Peyer's patch (tissue), 4 donors: ENCODE data around the gene ETHE1. TPM values are rescaled to one million over a fixed set of nuclear protein-coding genes. Genes with fewer than 3 reads are reported as not detected.
A peak's percentile ranks its signal among the peaks of the same experiment; 100 is the strongest.

Experiments used
- DNase-seq, 3 donors: peaks; one replicate each; pipeline ENCODE4 v3.0.0-alpha.2; 2017 to 2019
- H3K27ac ChIP-seq, 4 donors: fragments of 200-600 bp; sonication (generic); one replicate each; pipeline ENCODE4 v1.5.1; 2016 to 2019
- H3K27me3 ChIP-seq, 2 donors: fragments of 200-600 bp; sonication (generic); one replicate each; pipeline ENCODE4 v1.5.1; 2019
- H3K36me3 ChIP-seq, 3 donors: fragments of 200-600 bp; sonication (generic); one replicate each; pipeline ENCODE4 v1.5.1; 2016 to 2019
- H3K4me1 ChIP-seq, 4 donors: fragments of 200-600 bp; sonication (generic); one replicate each; pipeline ENCODE4 v1.5.1; 2016 to 2019
- H3K4me3 ChIP-seq, 4 donors: fragments of 200-600 bp; sonication (generic); 1 replicate in 3 of 4; 2 replicates in 1 of 4; pipeline ENCODE4 v1.5.1; 2016 to 2019; ENCODE audit warnings: mild to moderate bottlenecking in 1 of 4
- H3K9me3 ChIP-seq, 4 donors: fragments of 200-600 bp; sonication (generic); one replicate each; pipeline ENCODE4 v1.5.1; 2016 to 2019; ENCODE audit warnings: mild to moderate bottlenecking in 1 of 4
- POLR2A ChIP-seq, 2 donors: fragments of 450-650 bp; IDR thresholded peaks; one replicate each; pipeline ENCODE4 v1.5.1; 2017; ENCODE audit warnings: antibody characterized with exemption in 2 of 2, mild to moderate bottlenecking in 2 of 2, moderate library complexity in 2 of 2
- total RNA-seq, 4 donors: library from RNA; depleted of rRNA; stranded (reverse); fragments of >200 nt; gene quantifications; one replicate each; pipeline ENCODE4 v1.1.0, GENCODE V29; 2016
- TF ChIP-seq, protein P1 (sequence below), 6 experiments: fragments of 450-650 bp in 4 of 6; fragments of 200-600 bp in 2 of 6; sonication (generic) in 1 of 6; IDR thresholded peaks; one replicate each; pipeline ENCODE4 v1.5.1; 2017 to 2019; ENCODE audit warnings: antibody characterized with exemption in 6 of 6, mild to moderate bottlenecking in 3 of 6, moderate library complexity in 1 of 6

Gene ETHE1
- total RNA-seq, 4 donors from 2014 or later: 115 to 252 (median 199) TPM

DNA sequence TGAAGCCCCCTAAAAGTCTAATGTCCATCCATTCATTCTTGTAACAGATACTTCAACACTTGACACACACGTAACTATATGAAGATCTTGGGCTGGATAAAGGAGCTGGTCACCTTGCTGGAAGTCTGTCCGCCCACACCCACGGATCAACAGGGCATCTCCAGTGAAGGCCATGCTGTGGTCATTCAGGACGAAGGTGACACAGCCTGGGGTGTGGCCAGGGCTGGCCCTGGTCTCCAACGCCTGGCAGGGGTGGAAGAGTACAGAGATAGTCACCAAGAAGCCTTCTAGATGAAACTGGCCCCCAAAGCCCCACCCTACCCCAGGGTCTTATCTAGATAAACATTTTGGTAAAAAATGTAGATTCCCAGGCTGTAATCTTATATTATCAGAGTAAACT lies 15.7 kb downstream of the ETHE1 start:
- peaks cover 0 to 39% (median 0%) of the 10 kb centered on the region in 3 donors for H3K36me3 ChIP-seq
- no peaks in the 10 kb centered on the region for H3K27me3 ChIP-seq
- H3K4me1 ChIP-seq: peaks cover 0 to 8% (median 0%) of the 10 kb centered on the region in 4 donors
- no peaks in the 10 kb centered on the region for H3K9me3 ChIP-seq
- no peak for DNase-seq
- no peak overlapping the region for H3K27ac ChIP-seq
- TF ChIP-seq, protein P1, sequence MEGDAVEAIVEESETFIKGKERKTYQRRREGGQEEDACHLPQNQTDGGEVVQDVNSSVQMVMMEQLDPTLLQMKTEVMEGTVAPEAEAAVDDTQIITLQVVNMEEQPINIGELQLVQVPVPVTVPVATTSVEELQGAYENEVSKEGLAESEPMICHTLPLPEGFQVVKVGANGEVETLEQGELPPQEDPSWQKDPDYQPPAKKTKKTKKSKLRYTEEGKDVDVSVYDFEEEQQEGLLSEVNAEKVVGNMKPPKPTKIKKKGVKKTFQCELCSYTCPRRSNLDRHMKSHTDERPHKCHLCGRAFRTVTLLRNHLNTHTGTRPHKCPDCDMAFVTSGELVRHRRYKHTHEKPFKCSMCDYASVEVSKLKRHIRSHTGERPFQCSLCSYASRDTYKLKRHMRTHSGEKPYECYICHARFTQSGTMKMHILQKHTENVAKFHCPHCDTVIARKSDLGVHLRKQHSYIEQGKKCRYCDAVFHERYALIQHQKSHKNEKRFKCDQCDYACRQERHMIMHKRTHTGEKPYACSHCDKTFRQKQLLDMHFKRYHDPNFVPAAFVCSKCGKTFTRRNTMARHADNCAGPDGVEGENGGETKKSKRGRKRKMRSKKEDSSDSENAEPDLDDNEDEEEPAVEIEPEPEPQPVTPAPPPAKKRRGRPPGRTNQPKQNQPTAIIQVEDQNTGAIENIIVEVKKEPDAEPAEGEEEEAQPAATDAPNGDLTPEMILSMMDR (IDR thresholded peaks at IDR 0.05): no peak
- no peak overlapping the region for H3K4me3 ChIP-seq

DNA sequence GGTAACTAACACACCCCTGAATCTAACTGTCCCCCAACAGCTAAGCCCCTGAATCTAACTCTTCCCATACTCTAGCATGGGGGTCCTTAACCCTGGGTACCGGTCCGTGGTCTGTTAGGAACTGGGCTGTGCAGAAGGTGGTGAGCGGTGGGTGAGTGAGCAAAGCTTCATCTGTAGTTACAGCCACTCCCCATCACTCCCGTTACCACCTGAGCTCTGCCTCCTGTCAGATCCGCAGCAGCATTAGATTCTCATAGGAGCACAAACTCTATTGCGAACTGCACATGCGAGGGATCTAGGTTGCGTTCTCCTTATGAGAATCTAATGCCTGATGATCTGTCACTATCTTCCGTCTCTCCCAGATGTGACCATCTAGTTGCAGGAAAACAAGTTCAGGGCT lies 16.3 kb downstream of the ETHE1 start:
- Histone ChIP-seq H3K9me3 (no peaks in the 10 kb centered on the region), H3K27ac (no peak overlapping the region), H3K27me3 (no peaks in the 10 kb centered on the region), H3K4me1 (peaks cover 0 to 8% (median 0%) of the 10 kb centered on the region in 4 donors), H3K4me3 (no peak overlapping the region), H3K36me3 (peaks cover 0 to 36% (median 0%) of the 10 kb centered on the region in 3 donors)
- no peak for DNase-seq
- TF ChIP-seq, protein P1 (IDR thresholded peaks at IDR 0.05): no peak
- TF ChIP-seq POLR2A (IDR thresholded peaks at IDR 0.05): no peak

DNA sequence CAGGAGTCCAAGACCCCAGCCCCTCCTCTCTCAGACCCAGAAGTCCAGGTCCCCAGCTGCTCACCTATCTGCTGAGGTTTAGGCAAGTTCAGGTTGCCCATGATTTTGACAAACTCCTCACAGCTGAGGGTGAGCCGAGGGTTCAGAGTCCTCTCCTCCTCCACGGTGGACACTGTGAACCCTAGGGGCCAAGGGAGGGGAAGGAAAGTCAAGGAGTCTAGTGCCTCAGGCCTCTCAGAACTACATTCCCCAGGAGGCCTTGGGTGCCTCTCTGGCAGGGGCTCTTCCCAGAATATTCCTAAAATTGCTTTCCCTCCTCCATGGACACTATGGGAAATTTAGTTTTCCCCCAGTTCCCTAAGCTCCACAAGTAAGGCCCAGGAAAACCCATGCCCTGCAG lies 19.1 kb downstream of the ETHE1 start:
- DNase-seq: no peak
- TF ChIP-seq, protein P1 (IDR thresholded peaks at IDR 0.05): no peak
- no peak for TF ChIP-seq POLR2A (IDR thresholded peaks at IDR 0.05)
- H3K4me1 ChIP-seq: peaks cover 0 to 24% (median 5%) of the 10 kb centered on the region in 4 donors
- H3K27ac ChIP-seq: no peak overlapping the region
- H3K9me3 ChIP-seq: no peaks in the 10 kb centered on the region
- no peak overlapping the region for H3K4me3 ChIP-seq
- H3K36me3 ChIP-seq: peaks cover 0 to 36% (median 0%) of the 10 kb centered on the region in 3 donors
- no peaks in the 10 kb centered on the region for H3K27me3 ChIP-seq

DNA sequence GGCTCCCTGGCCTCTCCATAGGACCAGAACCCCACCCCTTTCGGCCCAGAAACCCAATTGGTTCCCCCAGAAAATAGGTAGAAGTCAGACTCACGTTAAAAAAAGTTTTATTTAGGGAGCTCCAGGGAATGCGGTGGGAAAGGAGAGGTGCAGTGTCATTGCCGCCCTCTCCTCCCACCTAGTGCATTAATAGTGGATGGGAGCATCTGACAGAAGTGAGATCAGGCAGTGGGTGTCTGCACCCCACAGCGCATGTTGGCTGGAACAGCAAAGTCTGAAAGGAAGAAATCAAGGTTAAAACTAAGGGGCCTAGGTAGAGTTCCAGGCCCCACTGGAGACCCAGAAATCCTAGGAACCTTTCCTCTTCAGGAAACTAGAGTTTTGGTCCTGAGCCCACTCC lies 20.4 kb downstream of the ETHE1 start:
- TF ChIP-seq, protein P1 (IDR thresholded peaks at IDR 0.05): no peak
- TF ChIP-seq POLR2A (IDR thresholded peaks at IDR 0.05): no peak
- H3K27me3 ChIP-seq: no peaks in the 10 kb centered on the region
- H3K9me3 ChIP-seq: no peaks in the 10 kb centered on the region
- peaks cover 0 to 40% (median 0%) of the 10 kb centered on the region in 3 donors for H3K36me3 ChIP-seq
- no peak overlapping the region for H3K4me3 ChIP-seq
- no peak overlapping the region for H3K27ac ChIP-seq
- no peak for DNase-seq
- peaks cover 0 to 28% (median 5%) of the 10 kb centered on the region in 4 donors for H3K4me1 ChIP-seq

DNA sequence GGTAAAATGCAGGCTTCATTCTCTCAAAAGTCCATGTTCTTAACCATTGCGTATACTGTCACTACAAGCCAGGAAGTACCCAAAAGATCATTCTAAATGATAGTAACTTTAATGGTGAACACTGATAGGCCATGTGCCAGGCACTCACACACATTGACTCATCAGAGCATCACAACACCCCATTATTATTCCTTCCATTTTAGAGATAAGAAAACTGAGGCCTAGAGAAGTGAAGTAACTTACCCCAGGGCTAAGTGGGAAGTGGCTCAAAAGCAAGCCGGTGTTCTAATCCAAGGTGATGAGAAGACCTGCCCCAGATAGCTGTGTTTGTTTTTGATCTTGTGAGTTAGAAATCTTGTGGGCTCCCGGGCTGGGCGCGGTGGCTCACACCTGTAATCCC lies 21.1 kb downstream of the ETHE1 start:
- Histone ChIP-seq H3K36me3 (peaks cover 0 to 37% (median 0%) of the 10 kb centered on the region in 3 donors), H3K4me1 (peaks cover 0 to 29% (median 5%) of the 10 kb centered on the region in 4 donors), H3K9me3 (no peaks in the 10 kb centered on the region), H3K4me3 (no peak overlapping the region), H3K27me3 (no peaks in the 10 kb centered on the region), H3K27ac (no peak overlapping the region)
- no peak for DNase-seq
- TF ChIP-seq, protein P1 (IDR thresholded peaks at IDR 0.05): no peak
- no peak for TF ChIP-seq POLR2A (IDR thresholded peaks at IDR 0.05)

DNA sequence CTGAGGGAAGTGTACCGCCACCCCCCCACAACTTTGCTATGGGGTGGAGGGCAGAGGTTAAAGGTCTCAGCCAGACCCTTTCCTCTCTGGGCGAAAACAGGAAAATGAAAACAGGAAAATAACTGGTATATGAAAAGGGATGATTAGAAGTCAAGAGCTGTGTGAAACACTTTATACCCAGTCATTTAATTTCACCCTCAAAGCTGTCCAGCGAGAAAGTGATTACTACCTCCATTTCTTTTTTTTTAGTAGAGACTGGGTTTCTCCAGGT lies 21.9 kb downstream of the ETHE1 start:
- Histone ChIP-seq H3K27ac (peak overlapping the region; percentile 82 to 88 (median 85)), H3K4me1 (peaks cover 0 to 29% (median 5%) of the 10 kb centered on the region in 4 donors), H3K4me3 (peak overlapping the region in 2 of 4 donors; percentile 66 to 71), H3K36me3 (peaks cover 0 to 29% (median 0%) of the 10 kb centered on the region in 3 donors), H3K9me3 (no peaks in the 10 kb centered on the region), H3K27me3 (no peaks in the 10 kb centered on the region)
- DNase-seq: no peak
- TF ChIP-seq POLR2A (IDR thresholded peaks at IDR 0.05): no peak
- TF ChIP-seq, protein P1 (IDR thresholded peaks at IDR 0.05): no peak
